ENCODE data around the gene TTC23L. TPM values are rescaled to one million over a fixed set of nuclear protein-coding genes. Genes with fewer than 3 reads are reported as not detected.

Gene TTC23L
- total and polyA plus RNA-seq, 4 donors = 0.62 to 6.1 (median 0.72) TPM; not detected in 1

- intact Hi-C loops (cut with DNase I) = no loop called here
- Histone ChIP-seq H3K27ac (ENCODE audit: low read depth in 1 of 2, low read length in 2 of 2) (no peak overlapping the region), H3K27me3 (ENCODE audit: control insufficient read depth in 1 of 2, insufficient read depth in 2 of 2, low read length in 1 of 2) (no peaks in the 10 kb centered on the region), H3K9me3 (ENCODE audit: control insufficient read depth, low read length) (no peaks in the 10 kb centered on the region), H3K4me1 (ENCODE audit: control insufficient read depth in 1 of 2, insufficient read depth in 2 of 2, low read length in 2 of 2) (peaks cover 3 to 5% of the 10 kb centered on the region in 2 donors), H3K36me3 (ENCODE audit: control insufficient read depth in 1 of 2, insufficient read depth in 2 of 2, low read length in 1 of 2) (no peaks in the 10 kb centered on the region), H3K4me3 (ENCODE audit: low read length in 2 of 2) (no peak overlapping the region)
- no peak for ATAC-seq (ENCODE audit: low FRiP score)
- 88 to 94% methylated on average over 1 of the region's 1 CpG for WGBS, 2 donors
- DNase-seq = no peak
These were observed 18.9 kb downstream of the TTC23L start for GRCh38 chr5:34857894-34858293.

DNA sequence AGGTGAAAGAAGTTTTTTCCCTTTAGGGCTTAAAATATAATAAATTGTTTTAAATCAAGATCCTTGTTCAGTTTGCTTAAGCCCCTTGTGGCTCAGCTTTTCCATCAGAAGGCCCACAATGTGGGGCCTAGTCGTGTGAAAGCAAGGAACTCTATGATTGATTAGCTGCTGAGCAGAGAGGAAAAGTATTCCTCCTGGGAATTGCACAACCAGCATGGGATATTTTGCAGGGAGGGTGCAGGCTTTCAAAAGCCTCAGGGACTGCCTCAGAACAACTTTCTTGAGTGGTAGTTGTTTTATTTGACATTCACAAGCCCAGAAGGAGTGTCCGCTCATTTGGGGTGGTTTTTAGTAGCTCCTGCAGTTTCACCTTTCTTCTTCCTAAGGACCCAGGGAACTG lies 19.8 kb downstream of the TTC23L start:
- peaks cover 3 to 5% of the 10 kb centered on the region in 2 donors for H3K4me1 ChIP-seq (ENCODE audit: control insufficient read depth in 1 of 2, insufficient read depth in 2 of 2, low read length in 2 of 2)
- no peak overlapping the region for H3K4me3 ChIP-seq (ENCODE audit: low read length in 2 of 2)
- WGBS, 2 donors = 41 to 49% methylated on average over 2 of the region's 2 CpGs
- intact Hi-C loops (cut with DNase I) = no loop called here
- H3K27ac ChIP-seq (ENCODE audit: low read depth in 1 of 2, low read length in 2 of 2) = no peak overlapping the region
- ATAC-seq (ENCODE audit: low FRiP score) (no peak), DNase-seq (no peak)
- no peaks in the 10 kb centered on the region for H3K9me3 ChIP-seq (ENCODE audit: control insufficient read depth, low read length)
- no peaks in the 10 kb centered on the region for H3K36me3 ChIP-seq (ENCODE audit: control insufficient read depth in 1 of 2, insufficient read depth in 2 of 2, low read length in 1 of 2)
- no peaks in the 10 kb centered on the region for H3K27me3 ChIP-seq (ENCODE audit: control insufficient read depth in 1 of 2, insufficient read depth in 2 of 2, low read length in 1 of 2)

DNA sequence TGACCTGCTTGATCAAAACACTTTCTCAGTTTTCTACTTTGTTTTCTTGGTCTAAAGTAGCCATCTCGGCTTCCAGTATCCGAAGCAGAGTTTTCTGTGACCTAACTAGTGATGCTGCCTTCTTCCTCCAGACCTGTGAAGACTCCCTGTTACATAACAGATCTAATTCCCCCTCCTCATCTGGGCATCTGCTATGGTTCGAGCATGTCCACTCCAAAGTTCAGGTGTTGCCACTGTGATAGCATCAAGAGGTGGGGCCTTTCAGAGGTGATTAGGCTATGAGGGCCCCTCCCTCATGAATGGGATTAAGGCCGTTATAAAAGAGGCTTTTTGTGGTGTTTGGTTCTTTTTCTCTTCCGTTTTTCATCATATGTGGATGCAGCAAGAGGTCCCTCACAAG lies 20.3 kb downstream of the TTC23L start:
- no peak for DNase-seq
- H3K4me3 ChIP-seq (ENCODE audit: low read length in 2 of 2) = no peak overlapping the region
- H3K4me1 ChIP-seq (ENCODE audit: control insufficient read depth in 1 of 2, insufficient read depth in 2 of 2, low read length in 2 of 2) = peaks cover 3 to 5% of the 10 kb centered on the region in 2 donors
- ATAC-seq (ENCODE audit: low FRiP score) = no peak
- 47 to 80% methylated on average over 5 of the region's 5 CpGs for WGBS, 2 donors
- no peaks in the 10 kb centered on the region for H3K36me3 ChIP-seq (ENCODE audit: control insufficient read depth in 1 of 2, insufficient read depth in 2 of 2, low read length in 1 of 2)
- H3K9me3 ChIP-seq (ENCODE audit: control insufficient read depth, low read length) = no peaks in the 10 kb centered on the region
- no peaks in the 10 kb centered on the region for H3K27me3 ChIP-seq (ENCODE audit: control insufficient read depth in 1 of 2, insufficient read depth in 2 of 2, low read length in 1 of 2)
- H3K27ac ChIP-seq (ENCODE audit: low read depth in 1 of 2, low read length in 2 of 2) = peak overlapping the region in 1 of 2 donors; percentile 44
- intact Hi-C loops (cut with DNase I) = no loop called here

- Histone ChIP-seq H3K4me3 (ENCODE audit: low read length in 2 of 2) (no peak overlapping the region), H3K36me3 (ENCODE audit: control insufficient read depth in 1 of 2, insufficient read depth in 2 of 2, low read length in 1 of 2) (no peaks in the 10 kb centered on the region), H3K9me3 (ENCODE audit: control insufficient read depth, low read length) (no peaks in the 10 kb centered on the region), H3K4me1 (ENCODE audit: control insufficient read depth in 1 of 2, insufficient read depth in 2 of 2, low read length in 2 of 2) (peaks cover 3 to 6% of the 10 kb centered on the region in 2 donors), H3K27me3 (ENCODE audit: control insufficient read depth in 1 of 2, insufficient read depth in 2 of 2, low read length in 1 of 2) (no peaks in the 10 kb centered on the region), H3K27ac (ENCODE audit: low read depth in 1 of 2, low read length in 2 of 2) (no peak overlapping the region)
- WGBS, 2 donors = 67 to 70% methylated on average over 3 of the region's 3 CpGs
- DNase-seq (no peak), ATAC-seq (ENCODE audit: low FRiP score) (no peak)
- intact Hi-C loops (cut with DNase I) = no loop called here
These were observed 25.0 kb downstream of the TTC23L start for GRCh38 chr5:34863946-34864345.

DNA sequence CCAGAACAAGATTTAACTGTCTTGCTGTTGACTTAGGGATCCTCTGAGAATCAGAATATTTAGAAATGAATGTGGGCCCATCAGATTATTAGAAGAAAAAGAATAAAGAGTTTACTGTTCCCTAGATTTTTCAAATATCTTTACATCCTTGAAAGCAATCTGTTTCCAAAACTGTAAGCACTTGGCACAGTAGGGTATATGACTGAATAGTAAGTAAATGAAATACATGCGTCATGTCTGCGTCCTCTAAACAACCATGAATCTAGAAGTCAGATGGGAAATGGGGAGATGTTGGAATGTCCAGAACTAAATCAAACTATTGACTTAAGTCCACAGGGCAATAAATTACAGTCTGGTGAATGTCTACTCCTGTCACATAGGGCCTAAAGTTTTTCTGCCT lies 26.1 kb downstream of the TTC23L start:
- Histone ChIP-seq H3K4me1 (ENCODE audit: control insufficient read depth in 1 of 2, insufficient read depth in 2 of 2, low read length in 2 of 2) (peaks cover 0 to 6% of the 10 kb centered on the region in 2 donors), H3K27me3 (ENCODE audit: control insufficient read depth in 1 of 2, insufficient read depth in 2 of 2, low read length in 1 of 2) (no peaks in the 10 kb centered on the region), H3K27ac (ENCODE audit: low read depth in 1 of 2, low read length in 2 of 2) (no peak overlapping the region), H3K9me3 (ENCODE audit: control insufficient read depth, low read length) (no peaks in the 10 kb centered on the region), H3K36me3 (ENCODE audit: control insufficient read depth in 1 of 2, insufficient read depth in 2 of 2, low read length in 1 of 2) (no peaks in the 10 kb centered on the region), H3K4me3 (ENCODE audit: low read length in 2 of 2) (no peak overlapping the region)
- DNase-seq (no peak), ATAC-seq (ENCODE audit: low FRiP score) (no peak)
- intact Hi-C loops (cut with DNase I) = no loop called here
- 64 to 76% methylated on average over 2 of the region's 2 CpGs for WGBS, 2 donors

GRCh38 chr5:34866989-34867471 lies 28.1 kb downstream of the TTC23L start:
- Histone ChIP-seq H3K27ac (ENCODE audit: low read depth in 1 of 2, low read length in 2 of 2) (no peak overlapping the region), H3K36me3 (ENCODE audit: control insufficient read depth in 1 of 2, insufficient read depth in 2 of 2, low read length in 1 of 2) (no peaks in the 10 kb centered on the region), H3K9me3 (ENCODE audit: control insufficient read depth, low read length) (no peaks in the 10 kb centered on the region), H3K27me3 (ENCODE audit: control insufficient read depth in 1 of 2, insufficient read depth in 2 of 2, low read length in 1 of 2) (no peaks in the 10 kb centered on the region), H3K4me3 (ENCODE audit: low read length in 2 of 2) (no peak overlapping the region), H3K4me1 (ENCODE audit: control insufficient read depth in 1 of 2, insufficient read depth in 2 of 2, low read length in 2 of 2) (peaks cover 0 to 6% of the 10 kb centered on the region in 2 donors)
- DNase-seq (no peak), ATAC-seq (ENCODE audit: low FRiP score) (peak; percentile 60)
- 24 to 29% methylated on average over 3 of the region's 3 CpGs for WGBS, 2 donors
- intact Hi-C loops (cut with DNase I) = no loop called here

GRCh38 chr5:34867660-34868059 lies 28.7 kb downstream of the TTC23L start:
- H3K27me3 ChIP-seq (ENCODE audit: control insufficient read depth in 1 of 2, insufficient read depth in 2 of 2, low read length in 1 of 2) = no peaks in the 10 kb centered on the region
- peaks cover 0 to 6% of the 10 kb centered on the region in 2 donors for H3K4me1 ChIP-seq (ENCODE audit: control insufficient read depth in 1 of 2, insufficient read depth in 2 of 2, low read length in 2 of 2)
- DNase-seq = no peak
- H3K27ac ChIP-seq (ENCODE audit: low read depth in 1 of 2, low read length in 2 of 2) = no peak overlapping the region
- no peak for ATAC-seq (ENCODE audit: low FRiP score)
- no peak overlapping the region for H3K4me3 ChIP-seq (ENCODE audit: low read length in 2 of 2)
- intact Hi-C loops (cut with DNase I) = no loop called here
- no peaks in the 10 kb centered on the region for H3K9me3 ChIP-seq (ENCODE audit: control insufficient read depth, low read length)
- 31 to 44% methylated on average over 3 of the region's 3 CpGs for WGBS, 2 donors
- H3K36me3 ChIP-seq (ENCODE audit: control insufficient read depth in 1 of 2, insufficient read depth in 2 of 2, low read length in 1 of 2) = no peaks in the 10 kb centered on the region

DNA sequence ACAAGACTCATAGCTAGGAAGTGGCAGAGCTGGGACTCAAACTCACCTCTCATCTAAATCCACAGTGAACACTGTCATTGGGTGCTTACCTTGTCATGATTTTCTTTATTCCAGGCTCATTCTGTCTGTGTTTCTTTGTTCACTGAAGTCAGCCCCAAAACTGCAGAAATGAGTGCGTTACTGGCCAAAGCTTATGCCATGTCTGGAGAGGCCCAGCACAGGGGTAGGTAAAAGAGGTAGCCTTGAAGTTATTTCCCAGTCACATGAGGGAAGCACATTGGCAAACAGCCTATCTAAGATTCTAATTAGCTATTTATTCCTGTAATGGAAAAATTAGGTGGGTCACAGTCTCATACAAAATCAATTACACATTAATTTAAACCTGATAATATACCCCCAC lies 29.8 kb downstream of the TTC23L start:
- peaks cover 0 to 6% of the 10 kb centered on the region in 2 donors for H3K4me1 ChIP-seq (ENCODE audit: control insufficient read depth in 1 of 2, insufficient read depth in 2 of 2, low read length in 2 of 2)
- H3K27me3 ChIP-seq (ENCODE audit: control insufficient read depth in 1 of 2, insufficient read depth in 2 of 2, low read length in 1 of 2) = no peaks in the 10 kb centered on the region
- no peaks in the 10 kb centered on the region for H3K36me3 ChIP-seq (ENCODE audit: control insufficient read depth in 1 of 2, insufficient read depth in 2 of 2, low read length in 1 of 2)
- WGBS, 2 donors = 94 to 95% methylated on average over 1 of the region's 1 CpG
- no peak for DNase-seq
- H3K9me3 ChIP-seq (ENCODE audit: control insufficient read depth, low read length) = no peaks in the 10 kb centered on the region
- no peak overlapping the region for H3K4me3 ChIP-seq (ENCODE audit: low read length in 2 of 2)
- intact Hi-C loops (cut with DNase I) = no loop called here
- no peak for ATAC-seq (ENCODE audit: low FRiP score)
- H3K27ac ChIP-seq (ENCODE audit: low read depth in 1 of 2, low read length in 2 of 2) = no peak overlapping the region

DNA sequence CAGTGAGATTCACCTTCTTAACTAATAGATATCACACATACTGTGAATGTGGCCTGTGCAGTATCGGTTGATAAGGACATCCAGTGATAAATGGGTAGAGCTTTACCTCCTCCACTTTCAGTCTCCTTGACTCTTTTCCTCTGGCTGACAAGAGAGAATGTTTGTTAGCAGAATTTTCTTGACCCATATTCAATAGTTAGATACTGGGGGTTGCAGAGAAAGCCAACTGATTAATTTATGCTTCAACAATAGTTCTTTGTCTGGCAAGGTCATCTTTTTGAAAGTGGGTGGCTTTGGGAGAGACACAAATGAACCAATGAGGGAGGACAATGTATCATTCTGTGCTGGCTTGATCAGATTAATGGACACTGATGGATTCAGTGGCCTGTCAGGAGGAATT lies 30.3 kb downstream of the TTC23L start:
- 94 to 95% methylated on average over 1 of the region's 1 CpG for WGBS, 2 donors
- Histone ChIP-seq H3K9me3 (ENCODE audit: control insufficient read depth, low read length) (no peaks in the 10 kb centered on the region), H3K27me3 (ENCODE audit: control insufficient read depth in 1 of 2, insufficient read depth in 2 of 2, low read length in 1 of 2) (no peaks in the 10 kb centered on the region), H3K4me1 (ENCODE audit: control insufficient read depth in 1 of 2, insufficient read depth in 2 of 2, low read length in 2 of 2) (peaks cover 0 to 6% of the 10 kb centered on the region in 2 donors), H3K27ac (ENCODE audit: low read depth in 1 of 2, low read length in 2 of 2) (no peak overlapping the region), H3K4me3 (ENCODE audit: low read length in 2 of 2) (no peak overlapping the region), H3K36me3 (ENCODE audit: control insufficient read depth in 1 of 2, insufficient read depth in 2 of 2, low read length in 1 of 2) (no peaks in the 10 kb centered on the region)
- intact Hi-C loops (cut with DNase I) = no loop called here
- ATAC-seq (ENCODE audit: low FRiP score) (no peak), DNase-seq (no peak)
